ENCODE data around the gene GDPGP1. TPM values are rescaled to one million over a fixed set of nuclear protein-coding genes. Genes with fewer than 3 reads are reported as not detected.

Gene GDPGP1
- total RNA-seq, 2 experiments from 2014 or later, result 10.2 to 10.3 TPM

DNA sequence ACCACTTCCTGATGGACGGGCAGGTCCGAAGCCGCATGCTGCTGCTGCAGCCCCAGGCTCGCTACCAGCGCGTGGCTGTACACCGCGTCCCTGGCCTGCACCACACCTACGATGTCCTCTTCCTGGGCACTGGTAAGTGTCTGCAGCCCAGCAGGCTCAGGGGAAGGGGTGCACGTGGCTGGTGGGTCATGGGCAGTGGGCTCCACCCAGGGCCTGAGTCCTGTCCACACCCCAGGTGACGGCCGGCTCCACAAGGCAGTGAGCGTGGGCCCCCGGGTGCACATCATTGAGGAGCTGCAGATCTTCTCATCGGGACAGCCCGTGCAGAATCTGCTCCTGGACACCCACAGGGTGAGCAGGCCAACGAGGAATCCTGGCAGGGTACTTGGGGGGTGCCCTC is 9.0 kb upstream of the GDPGP1 start:
- Mint-ChIP-seq H3K9me3 (no peaks in the 10 kb centered on the region), H3K27ac (no peak overlapping the region), H3K4me3 (no peak overlapping the region), H3K36me3 (peaks cover 7% of the 10 kb centered on the region), H3K4me1 (peaks cover 7% of the 10 kb centered on the region), H3K27me3 (no peaks in the 10 kb centered on the region)
- no peak for DNase-seq
- POLR2A ChIA-PET, result no interaction called here
- no peak for ATAC-seq (ENCODE audit: low read depth)

DNA sequence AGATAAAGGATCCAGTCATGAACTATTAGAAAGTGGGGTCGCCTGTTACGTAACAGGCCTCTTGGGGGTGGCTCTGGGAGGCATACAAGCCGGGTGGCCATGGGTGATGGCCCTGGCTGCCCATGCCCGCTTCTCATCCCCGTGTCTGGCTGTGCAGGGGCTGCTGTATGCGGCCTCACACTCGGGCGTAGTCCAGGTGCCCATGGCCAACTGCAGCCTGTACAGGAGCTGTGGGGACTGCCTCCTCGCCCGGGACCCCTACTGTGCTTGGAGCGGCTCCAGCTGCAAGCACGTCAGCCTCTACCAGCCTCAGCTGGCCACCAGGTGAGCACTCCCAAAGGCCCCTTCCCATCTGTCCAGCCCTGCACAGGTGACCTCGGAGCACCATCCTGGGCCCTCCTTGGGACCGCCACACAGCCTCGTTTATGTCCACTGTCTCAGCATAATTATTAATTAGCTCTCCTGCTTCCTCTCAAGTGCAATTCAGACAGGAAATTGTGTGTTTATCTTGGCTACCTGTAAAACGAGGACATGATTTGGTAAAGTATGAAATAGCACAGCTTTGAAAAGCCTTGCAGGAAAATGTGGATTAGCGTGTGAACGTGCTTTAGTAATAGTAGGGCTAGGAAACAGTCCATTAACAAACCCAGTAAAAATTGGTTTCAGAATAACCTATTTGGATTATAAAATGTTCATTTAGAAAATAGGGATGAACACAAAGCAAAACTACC is 8.3 kb upstream of the GDPGP1 start:
- no peaks in the 10 kb centered on the region for H3K9me3 Mint-ChIP-seq
- H3K27ac Mint-ChIP-seq, result no peak overlapping the region

GRCh38 chr15:90227336-90227735 is 6.7 kb upstream of the GDPGP1 start:
- POLR2A ChIA-PET, result interaction anchor here (0.6 kb wide), 1 partner anchor 66 kb away, joined by 3 read pairs; no protein-coding TSS in a partner anchor
- Mint-ChIP-seq H3K4me1 (peaks cover 25% of the 10 kb centered on the region), H3K27me3 (no peaks in the 10 kb centered on the region), H3K4me3 (no peak overlapping the region), H3K27ac (no peak overlapping the region), H3K36me3 (peaks cover 12% of the 10 kb centered on the region), H3K9me3 (no peaks in the 10 kb centered on the region)
- ATAC-seq (ENCODE audit: low read depth), result no peak
- DNase-seq, result no peak

More for the DNA sequence above, 8.3 kb upstream of the GDPGP1 start:
- peaks cover 8% of the 10 kb centered on the region for H3K36me3 Mint-ChIP-seq
- no peaks in the 10 kb centered on the region for H3K27me3 Mint-ChIP-seq
- POLR2A ChIA-PET, result interaction anchor here (0.6 kb wide), 1 partner anchor 41 kb away, joined by 3 read pairs; no protein-coding TSS in a partner anchor
- H3K4me1 Mint-ChIP-seq, result peaks cover 11% of the 10 kb centered on the region
- no peak overlapping the region for H3K4me3 Mint-ChIP-seq
- DNase-seq, result no peak
- no peak for ATAC-seq (ENCODE audit: low read depth)

- POLR2A ChIA-PET, result no interaction called here
- no peak for DNase-seq
- peaks cover 30% of the 10 kb centered on the region for H3K4me1 Mint-ChIP-seq
- no peak overlapping the region for H3K4me3 Mint-ChIP-seq
- H3K27me3 Mint-ChIP-seq, result no peaks in the 10 kb centered on the region
- no peak overlapping the region for H3K27ac Mint-ChIP-seq
- ATAC-seq (ENCODE audit: low read depth), result no peak
- H3K36me3 Mint-ChIP-seq, result peaks cover 15% of the 10 kb centered on the region
- H3K9me3 Mint-ChIP-seq, result no peaks in the 10 kb centered on the region
Observed at GRCh38 chr15:90227816-90228772, 5.9 kb upstream of the GDPGP1 start.

- Mint-ChIP-seq H3K36me3 (peaks cover 15% of the 10 kb centered on the region), H3K27ac (no peak overlapping the region), H3K4me3 (no peak overlapping the region), H3K4me1 (peaks cover 30% of the 10 kb centered on the region), H3K27me3 (no peaks in the 10 kb centered on the region), H3K9me3 (no peaks in the 10 kb centered on the region)
- no peak for DNase-seq
- POLR2A ChIA-PET, result no interaction called here
- ATAC-seq (ENCODE audit: low read depth), result no peak
Observed at GRCh38 chr15:90228960-90229359, 5.0 kb upstream of the GDPGP1 start.

DNA sequence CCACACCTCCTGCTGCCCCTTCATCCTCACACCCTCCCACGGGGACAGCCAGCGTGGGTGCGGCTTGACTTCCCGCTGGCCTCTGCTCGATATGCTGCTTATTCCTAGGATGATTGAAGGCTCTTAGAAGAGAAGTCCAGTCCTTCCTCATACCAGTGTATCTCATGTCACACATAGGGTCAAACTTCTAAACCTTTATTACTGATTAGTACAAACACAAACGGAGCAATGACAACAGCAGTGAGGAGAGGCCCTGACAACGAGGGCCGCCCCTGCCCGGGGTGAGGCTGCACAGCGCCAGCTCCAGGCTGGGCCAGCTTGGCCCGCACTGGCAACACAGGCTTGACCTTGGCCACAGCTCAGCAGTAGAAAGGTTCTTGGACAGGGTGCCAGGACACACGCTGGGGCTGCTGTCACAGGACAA is 3.9 kb upstream of the GDPGP1 start:
- H3K9me3 Mint-ChIP-seq, result no peaks in the 10 kb centered on the region
- peaks cover 37% of the 10 kb centered on the region for H3K4me1 Mint-ChIP-seq
- H3K27me3 Mint-ChIP-seq, result no peaks in the 10 kb centered on the region
- peak overlapping the region; percentile 96 for H3K4me3 Mint-ChIP-seq
- POLR2A ChIA-PET, result interaction anchor here (0.6 to 4.2 kb wide), 6 partner anchors 9 to 131 kb away, joined by 3 to 29 read pairs (median 4); partner anchors contain the start of gene NGRN
- ATAC-seq (ENCODE audit: low read depth) (no peak), DNase-seq (no peak)
- peaks cover 15% of the 10 kb centered on the region for H3K36me3 Mint-ChIP-seq
- H3K27ac Mint-ChIP-seq, result peak overlapping the region; percentile 91

DNA sequence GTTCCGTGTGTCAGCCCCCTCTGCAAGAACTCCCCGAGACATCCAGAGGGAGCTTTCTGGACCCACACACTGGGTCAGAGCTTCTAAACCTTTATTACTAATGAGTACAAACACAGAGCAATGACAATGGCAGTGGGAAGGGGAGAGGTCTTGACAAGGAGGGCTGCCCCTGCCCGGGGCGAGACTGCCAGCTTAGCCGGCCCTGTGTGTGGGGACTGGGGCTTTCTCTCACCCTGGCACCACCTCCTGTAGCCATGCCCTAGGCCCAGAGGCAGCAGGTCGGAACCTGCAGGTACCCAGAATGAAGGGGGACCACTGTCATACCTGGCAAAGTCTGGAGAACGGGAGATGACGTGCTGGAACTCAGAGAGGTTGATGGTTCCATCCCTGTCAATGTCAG is 3.4 kb upstream of the GDPGP1 start:
- Mint-ChIP-seq H3K4me3 (peak overlapping the region; percentile 96), H3K9me3 (no peaks in the 10 kb centered on the region), H3K27me3 (no peaks in the 10 kb centered on the region), H3K4me1 (peaks cover 38% of the 10 kb centered on the region), H3K27ac (peak overlapping the region; percentile 91), H3K36me3 (peaks cover 15% of the 10 kb centered on the region)
- no peak for DNase-seq
- ATAC-seq (ENCODE audit: low read depth), result no peak
- POLR2A ChIA-PET, result interaction anchor here (0.5 to 4.6 kb wide), 9 partner anchors 10 to 485 kb away, joined by 3 to 40 read pairs (median 5); partner anchors contain the start of genes NGRN and SEMA4B

GRCh38 chr15:90231028-90232017 is 2.7 kb upstream of the GDPGP1 start:
- DNase-seq, result peak; percentile 80
- POLR2A ChIA-PET, result interaction anchor here (0.5 to 4.6 kb wide), 13 partner anchors 10 to 484 kb away, joined by 3 to 40 read pairs (median 4); partner anchors contain the start of genes IQGAP1, NGRN, SEMA4B and TTLL13

DNA sequence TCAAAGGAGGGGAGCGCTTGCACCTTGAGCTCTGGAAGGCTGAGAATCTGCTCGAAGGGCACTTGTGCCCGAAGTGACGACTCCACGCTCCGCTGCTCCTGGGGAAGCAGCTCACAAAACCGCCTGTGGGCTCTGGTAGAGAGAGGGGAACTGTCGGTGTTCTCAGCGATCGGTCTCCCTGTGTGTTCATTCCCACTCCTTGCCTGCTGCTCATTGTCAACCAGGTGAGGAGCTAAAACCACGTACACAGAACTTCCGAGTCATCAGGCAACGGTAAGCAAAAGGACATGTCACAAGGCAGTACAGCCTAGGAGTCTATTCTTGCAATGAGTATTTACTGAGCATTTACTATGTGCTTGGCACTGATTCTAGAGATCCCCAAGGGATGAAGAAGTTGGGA is 1.8 kb upstream of the GDPGP1 start:
- Mint-ChIP-seq H3K27ac (peak overlapping the region; percentile 91), H3K36me3 (peaks cover 23% of the 10 kb centered on the region), H3K4me3 (peak overlapping the region; percentile 96), H3K27me3 (no peaks in the 10 kb centered on the region), H3K4me1 (peaks cover 42% of the 10 kb centered on the region), H3K9me3 (no peaks in the 10 kb centered on the region)
- DNase-seq, result no peak
- POLR2A ChIA-PET, result interaction anchor here (0.7 to 4.6 kb wide), 9 partner anchors 11 to 197 kb away, joined by 3 to 40 read pairs (median 7); partner anchors contain the start of genes IDH2, IQGAP1, NGRN and SEMA4B
- ATAC-seq (ENCODE audit: low read depth), result no peak

More at GRCh38 chr15:90231028-90232017, 2.7 kb upstream of the GDPGP1 start:
- H3K4me1 Mint-ChIP-seq, result peaks cover 42% of the 10 kb centered on the region
- H3K27me3 Mint-ChIP-seq, result no peaks in the 10 kb centered on the region
- peak overlapping the region; percentile 91 for H3K27ac Mint-ChIP-seq
- ATAC-seq (ENCODE audit: low read depth), result peak; percentile 64
- H3K36me3 Mint-ChIP-seq, result peaks cover 20% of the 10 kb centered on the region
- H3K4me3 Mint-ChIP-seq, result peak overlapping the region; percentile 96
- H3K9me3 Mint-ChIP-seq, result no peaks in the 10 kb centered on the region

DNA sequence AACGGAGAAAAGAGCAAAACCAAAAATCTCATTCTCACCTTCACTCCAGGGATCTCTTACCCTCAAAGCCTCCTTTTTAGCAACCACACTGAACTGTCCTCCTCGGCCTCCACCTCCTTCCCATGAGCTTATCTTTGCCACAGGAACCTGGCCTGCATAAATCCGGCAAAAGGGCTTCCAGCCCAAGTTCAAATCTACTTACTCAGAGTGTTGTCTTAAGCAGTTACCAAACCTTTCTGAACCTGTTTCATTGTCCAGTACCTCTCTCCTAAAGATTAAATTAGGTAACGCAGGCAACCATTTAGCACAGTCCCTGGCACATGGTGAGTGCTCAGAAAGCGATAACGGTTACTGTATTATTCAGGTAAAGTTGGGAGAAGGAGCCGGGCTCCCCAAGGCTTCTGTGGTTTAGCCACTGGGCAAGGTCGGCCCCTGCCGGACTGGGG is 1.0 kb upstream of the GDPGP1 start:
- H3K36me3 Mint-ChIP-seq, result peaks cover 23% of the 10 kb centered on the region
- H3K4me3 Mint-ChIP-seq, result peak overlapping the region; percentile 96
- no peak for DNase-seq
- POLR2A ChIA-PET, result interaction anchor here (0.7 to 4.6 kb wide), 17 partner anchors 8 to 699 kb away, joined by 3 to 40 read pairs (median 4); partner anchors contain the start of genes IDH2, IQGAP1, NGRN and SEMA4B
- H3K4me1 Mint-ChIP-seq, result peaks cover 42% of the 10 kb centered on the region
- H3K27ac Mint-ChIP-seq, result peak overlapping the region; percentile 91
- ATAC-seq (ENCODE audit: low read depth), result no peak
- no peaks in the 10 kb centered on the region for H3K9me3 Mint-ChIP-seq
- no peaks in the 10 kb centered on the region for H3K27me3 Mint-ChIP-seq

DNA sequence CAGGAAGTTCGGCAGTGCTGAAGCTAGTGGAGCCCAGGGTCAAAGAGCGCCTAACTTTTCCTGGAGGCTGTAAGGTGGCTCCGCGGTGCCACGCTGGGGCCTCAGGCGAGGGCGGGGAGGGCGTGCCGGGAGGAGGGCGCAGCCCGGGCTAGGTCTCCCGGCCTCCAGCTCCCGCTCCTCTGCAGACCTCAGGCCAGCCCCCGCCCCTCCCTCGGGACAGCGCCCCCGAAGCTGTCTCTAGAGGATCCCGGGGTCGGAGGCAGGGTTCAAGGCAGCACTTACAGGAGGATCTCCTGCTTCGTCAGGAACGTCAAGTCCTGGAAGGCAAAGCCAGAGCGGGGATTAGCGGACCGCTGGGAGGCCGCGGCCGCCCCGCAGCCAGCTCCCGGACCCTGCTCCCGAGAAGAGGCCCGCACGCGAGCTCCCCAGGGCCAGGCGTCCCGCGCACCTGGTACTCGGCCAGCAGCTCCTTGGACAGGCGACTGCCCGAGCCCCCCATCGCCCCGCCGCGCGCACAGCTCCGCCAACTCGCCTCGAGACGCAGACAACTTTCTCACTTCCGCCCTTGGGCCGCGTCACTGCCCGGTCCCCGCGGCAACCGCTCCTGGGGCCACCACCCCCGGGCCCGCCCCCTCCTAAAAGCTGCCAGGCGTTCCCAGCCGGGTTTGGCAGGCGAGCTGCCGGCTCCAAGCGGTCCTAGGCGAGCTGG is 468 bp upstream of the GDPGP1 start, which contains the start of gene CIB1:
Gene CIB1, minus strand, starts transcription at position 555 of the 709 bp plus-strand sequence. Its CDS starts 56 bp downstream, at position 499.
- peak within 1 kb of the TSS; percentile 96 for H3K4me3 Mint-ChIP-seq
- no peaks in the 10 kb centered on the region for H3K27me3 Mint-ChIP-seq
- H3K9me3 Mint-ChIP-seq, result no peaks in the 10 kb centered on the region
- H3K4me1 Mint-ChIP-seq, result peaks cover 45% of the 10 kb centered on the region
- peaks cover 23% of the 10 kb centered on the region for H3K36me3 Mint-ChIP-seq
- POLR2A ChIA-PET, result interaction anchor here (0.6 to 4.6 kb wide), 21 partner anchors 8 to 698 kb away, joined by 3 to 40 read pairs (median 4); partner anchors contain the start of genes IDH2, IQGAP1, NGRN and SEMA4B
- peak within 1 kb of the TSS; percentile 93 for H3K27ac Mint-ChIP-seq
- DNase-seq, result peak; percentile 73
- peak; percentile 82 for ATAC-seq (ENCODE audit: low read depth)
